GM10266 (cell line): Measurements from ENCODE around the gene ZNF697.
"Not testable (repeated sequence)": the region's sequence is repeated elsewhere in the genome, so short reads cannot be mapped to it uniquely, and the experiment has no call there.

Experiments
- DNase-seq: peaks from one replicate; pipeline ENCODE4 v3.0.0; 2012; ENCODE audit errors: extremely low spot score
- TF ChIP-seq, protein P1 (sequence below): IDR thresholded peaks from 2 replicates; pipeline ENCODE4 v1.5.1; 2012; ENCODE audit warnings: mild to moderate bottlenecking, low read depth; ENCODE audit not compliant: control insufficient read depth, insufficient read depth; ENCODE audit errors: missing control alignments

Gene ZNF697

DNA sequence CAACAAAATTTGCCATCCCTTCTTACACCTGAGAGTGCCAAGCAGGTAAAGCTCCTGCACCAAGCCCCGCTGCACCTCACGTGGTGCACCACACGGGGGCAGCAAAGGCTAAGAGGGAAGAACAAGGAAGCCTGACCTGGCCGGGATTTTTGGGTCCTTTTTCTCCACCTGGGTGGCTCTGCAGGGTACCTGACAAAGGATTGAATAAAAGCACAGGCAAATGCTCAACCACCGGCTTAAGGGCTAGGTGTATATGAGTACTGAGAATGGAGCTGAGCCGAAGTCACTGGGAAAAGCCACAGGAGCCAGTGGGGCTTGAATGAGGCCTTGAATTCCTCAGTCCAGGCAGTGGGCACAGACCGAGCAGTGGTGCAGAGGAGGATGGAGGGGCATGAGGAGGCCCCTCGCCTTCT, 36.4 kb downstream of the ZNF697 start:
- peak; percentile 65 for DNase-seq
- TF ChIP-seq, protein P1, sequence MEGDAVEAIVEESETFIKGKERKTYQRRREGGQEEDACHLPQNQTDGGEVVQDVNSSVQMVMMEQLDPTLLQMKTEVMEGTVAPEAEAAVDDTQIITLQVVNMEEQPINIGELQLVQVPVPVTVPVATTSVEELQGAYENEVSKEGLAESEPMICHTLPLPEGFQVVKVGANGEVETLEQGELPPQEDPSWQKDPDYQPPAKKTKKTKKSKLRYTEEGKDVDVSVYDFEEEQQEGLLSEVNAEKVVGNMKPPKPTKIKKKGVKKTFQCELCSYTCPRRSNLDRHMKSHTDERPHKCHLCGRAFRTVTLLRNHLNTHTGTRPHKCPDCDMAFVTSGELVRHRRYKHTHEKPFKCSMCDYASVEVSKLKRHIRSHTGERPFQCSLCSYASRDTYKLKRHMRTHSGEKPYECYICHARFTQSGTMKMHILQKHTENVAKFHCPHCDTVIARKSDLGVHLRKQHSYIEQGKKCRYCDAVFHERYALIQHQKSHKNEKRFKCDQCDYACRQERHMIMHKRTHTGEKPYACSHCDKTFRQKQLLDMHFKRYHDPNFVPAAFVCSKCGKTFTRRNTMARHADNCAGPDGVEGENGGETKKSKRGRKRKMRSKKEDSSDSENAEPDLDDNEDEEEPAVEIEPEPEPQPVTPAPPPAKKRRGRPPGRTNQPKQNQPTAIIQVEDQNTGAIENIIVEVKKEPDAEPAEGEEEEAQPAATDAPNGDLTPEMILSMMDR = peak; percentile 95

DNA sequence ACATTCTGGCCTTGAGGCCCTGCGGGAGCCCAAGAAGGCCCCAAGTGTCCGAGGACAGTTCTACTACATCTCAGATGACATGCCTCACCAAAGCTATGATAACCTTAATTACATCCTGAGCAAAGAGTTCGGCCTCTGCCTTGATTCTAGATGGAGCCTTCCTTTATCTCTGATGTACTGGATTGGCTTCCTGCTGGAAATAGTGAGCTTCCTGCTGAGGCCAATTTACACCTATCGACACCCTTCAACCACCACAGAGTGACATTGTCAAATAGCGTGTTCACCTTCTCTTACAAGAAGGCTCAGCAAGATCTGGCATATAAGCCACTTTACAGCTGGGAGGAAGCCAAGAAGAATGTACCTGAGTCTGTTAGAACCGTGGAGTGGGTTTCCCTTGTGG, 39.2 kb downstream of the ZNF697 start:
- not testable (repeated sequence) for DNase-seq

DNA sequence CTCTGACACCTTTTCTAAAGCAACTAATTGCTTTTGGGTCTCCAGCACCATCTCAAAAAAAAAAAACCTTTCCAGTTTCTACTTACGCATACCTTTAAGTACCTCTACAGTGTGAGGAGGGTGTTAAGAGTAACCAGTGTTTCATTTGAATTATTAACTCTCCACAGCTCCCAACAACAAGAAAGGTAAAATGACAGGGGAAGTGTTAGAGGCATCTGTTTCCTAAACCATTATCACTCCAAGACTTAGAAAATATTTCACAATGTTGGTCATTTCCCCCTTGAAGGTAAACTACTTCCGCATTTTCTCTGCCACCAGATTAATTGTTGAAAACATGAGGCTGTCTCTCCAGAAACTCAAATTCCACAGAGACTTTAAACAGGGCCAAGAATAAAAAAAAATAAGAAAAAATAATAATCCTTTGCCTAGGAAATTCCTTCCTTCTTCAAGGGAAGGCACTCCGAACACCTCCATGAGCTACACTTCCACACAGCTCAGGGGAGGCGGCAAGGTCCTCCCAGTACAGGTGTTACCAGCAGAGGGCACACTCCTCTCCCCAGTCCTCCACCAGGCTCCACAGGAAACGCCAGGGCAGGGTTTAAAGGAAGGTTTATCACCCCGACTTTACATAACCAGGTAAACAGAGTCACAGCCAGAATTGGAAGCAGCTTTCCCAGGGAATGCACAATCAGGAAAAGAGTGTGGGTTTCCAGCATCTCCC, 40.8 kb downstream of the ZNF697 start:
- not testable (repeated sequence) for DNase-seq

DNA sequence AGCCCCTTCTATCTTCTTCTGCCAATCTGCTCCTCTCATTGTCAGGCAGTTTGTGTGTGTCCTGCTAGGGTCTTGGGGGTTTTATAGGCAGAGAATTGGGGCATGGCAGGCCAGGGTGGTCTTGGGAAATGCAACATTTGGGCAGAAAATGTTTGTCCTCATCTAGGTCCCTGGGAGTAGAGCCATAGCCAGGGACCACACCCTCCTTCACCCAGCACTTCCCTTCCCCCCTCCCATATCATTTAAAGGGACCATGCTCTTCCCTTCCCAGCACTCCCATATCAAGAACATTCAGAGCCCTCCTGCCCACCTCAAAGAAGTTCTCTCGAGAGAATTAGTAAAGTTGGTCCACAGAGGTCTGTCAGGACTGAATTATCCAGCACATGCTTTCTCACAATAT, 41.7 kb downstream of the ZNF697 start:
- TF ChIP-seq, protein P1 = no peak
- DNase-seq = no peak

DNA sequence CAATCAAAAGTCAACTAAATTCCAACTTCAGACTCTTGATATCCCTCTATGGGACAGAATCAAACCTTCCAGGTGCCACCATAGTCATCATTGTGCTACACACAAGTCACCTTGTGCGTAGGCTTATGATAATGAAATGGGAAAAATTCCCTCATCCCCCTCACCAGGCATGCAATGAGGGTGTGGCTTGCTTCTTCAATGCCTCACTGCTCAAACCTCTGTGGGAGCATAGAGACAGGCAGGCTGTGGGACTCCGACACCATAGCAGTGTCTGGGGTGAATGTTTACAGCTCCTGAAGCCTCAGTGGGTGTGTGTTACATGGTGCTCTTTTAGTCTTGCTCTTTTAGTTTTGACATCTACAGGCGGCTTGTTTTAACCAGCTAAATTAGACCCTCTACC, 42.4 kb downstream of the ZNF697 start:
- TF ChIP-seq, protein P1 = no peak
- DNase-seq = no peak

DNA sequence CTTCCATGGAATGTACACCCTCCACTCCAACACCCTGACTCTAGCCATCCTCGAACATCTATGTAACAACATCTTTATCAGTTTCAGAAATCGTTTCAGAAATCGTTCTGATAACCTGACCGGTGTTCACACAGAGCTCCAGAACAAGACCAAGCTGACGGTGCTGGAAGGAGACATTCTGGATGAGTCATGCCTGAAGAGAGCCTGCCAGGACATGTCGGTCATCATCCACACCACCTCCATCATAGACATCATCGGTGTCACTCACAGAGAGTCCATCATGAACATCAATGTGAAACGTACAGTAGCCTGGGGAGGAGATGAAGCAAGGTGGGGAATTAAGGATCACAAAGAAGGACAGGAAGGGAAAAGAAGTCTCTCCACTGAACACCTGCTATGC, 43.0 kb downstream of the ZNF697 start:
- not testable (repeated sequence) for DNase-seq

DNA sequence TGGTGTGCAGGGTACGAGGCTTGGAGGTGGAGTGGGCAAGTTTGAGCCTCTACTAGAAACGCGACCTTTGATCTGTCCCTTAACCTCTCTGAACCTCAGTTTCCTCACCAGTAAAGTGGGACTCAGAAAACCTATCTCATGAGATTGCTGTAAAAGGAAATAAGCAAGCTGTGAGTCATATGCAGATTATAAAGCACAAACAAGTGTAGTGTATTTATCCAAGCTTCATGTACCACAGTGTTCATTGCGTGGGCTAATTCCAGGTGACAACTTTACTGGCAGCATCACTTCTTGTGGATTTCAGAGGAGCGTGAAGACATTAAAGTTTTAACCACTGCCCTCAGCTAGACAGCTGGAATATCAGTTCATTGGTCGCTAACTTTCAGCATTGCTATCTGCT, 44.4 kb downstream of the ZNF697 start:
- TF ChIP-seq, protein P1 = no peak
- DNase-seq = no peak

DNA sequence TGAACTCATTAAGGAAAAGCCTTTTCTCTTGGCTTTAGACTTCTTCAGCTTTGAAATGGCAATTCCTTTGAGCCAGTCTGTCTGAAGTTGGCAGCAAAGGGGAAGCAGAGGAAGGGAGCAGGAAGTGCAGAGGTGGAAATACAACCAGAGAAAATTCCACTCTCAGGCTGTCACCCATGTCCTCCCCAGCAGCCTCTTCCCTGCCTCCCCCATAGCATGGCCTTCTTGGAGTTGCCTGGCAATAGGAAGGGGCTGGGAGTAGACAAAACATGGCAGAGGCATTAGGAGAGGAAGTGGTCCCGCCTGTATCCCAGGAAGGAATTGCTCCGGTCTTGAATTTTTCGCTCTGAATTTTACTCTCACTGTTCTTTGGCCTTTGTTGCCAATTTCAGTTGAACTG, 44.8 kb downstream of the ZNF697 start:
- not testable (repeated sequence) for DNase-seq

DNA sequence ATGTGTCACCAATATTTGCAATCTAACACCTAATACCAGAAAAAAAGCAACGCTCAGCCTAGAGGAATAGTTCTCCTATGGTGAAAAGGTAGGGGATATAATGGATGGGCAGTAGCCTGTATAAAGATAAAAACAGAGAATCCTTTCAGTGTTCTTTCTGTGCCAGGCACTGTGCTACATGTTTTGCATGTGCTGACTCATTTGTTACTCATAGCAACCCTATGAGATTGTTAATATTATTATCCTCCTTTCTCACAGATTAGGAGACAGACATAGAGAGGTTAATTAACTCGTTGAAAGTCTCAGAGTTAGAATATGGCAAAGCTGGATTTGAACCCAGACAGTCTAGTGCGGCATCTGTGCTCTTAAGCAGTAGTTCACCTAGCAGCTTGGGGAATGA, 45.3 kb downstream of the ZNF697 start:
- DNase-seq = not testable (repeated sequence)

DNA sequence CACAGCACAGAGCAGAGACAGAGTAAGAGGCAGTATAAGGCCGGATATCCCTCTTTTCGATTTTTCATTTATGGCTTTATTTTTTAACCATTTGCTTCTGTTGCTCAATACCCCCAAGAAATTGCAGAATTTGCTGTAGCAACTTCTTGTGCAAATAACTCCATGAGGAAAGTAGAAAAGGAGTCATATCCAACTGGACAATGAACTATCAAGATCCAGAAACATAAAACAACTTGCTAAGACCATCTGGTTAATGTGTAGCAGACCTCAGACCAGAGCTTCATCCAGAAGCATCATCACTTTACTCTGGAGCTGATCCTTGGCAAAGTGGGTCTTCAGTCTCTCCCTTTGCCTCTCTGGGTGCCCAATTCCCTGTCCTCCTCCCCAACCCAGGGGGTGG, 45.9 kb downstream of the ZNF697 start:
- TF ChIP-seq, protein P1 = no peak
- DNase-seq = no peak
